ENCODE data around the gene CBARP.

GRCh38 chr19:1243768-1244692 is 6.2 kb upstream of the CBARP start:
- TF ChIP-seq CTCF (IDR thresholded peaks at IDR 0.05), result peak; percentile 87
- no peak for TF ChIP-seq EZH2 (IDR thresholded peaks at IDR 0.05)
